Neuronal stem cell (in vitro differentiated cells): ENCODE results near the gene PCDHB7.
"Not testable (repeated sequence)": the region's sequence is repeated elsewhere in the genome, so short reads cannot be mapped to it uniquely, and the experiment has no call there.

Experiments
- DNase-seq: peaks from one replicate; pipeline ENCODE4 v3.0.0-alpha.2; 2013; ENCODE audit warnings: low spot score
- H2AFZ ChIP-seq: one replicate; pipeline ENCODE4 v1.6.1; 2013; ENCODE audit warnings: mild to moderate bottlenecking, low read length, inconsistent platforms
- H2AK5ac ChIP-seq: 2 replicates; pipeline ENCODE4 v1.6.1; 2013; ENCODE audit warnings: low read depth, mild to moderate bottlenecking, inconsistent platforms, low read length, moderate library complexity, mixed read lengths
- H2BK120ac ChIP-seq: 2 replicates; pipeline ENCODE4 v1.6.1; 2013; ENCODE audit warnings: low read depth, mild to moderate bottlenecking, inconsistent platforms, low read length, moderate library complexity, mixed read lengths
- H2BK12ac ChIP-seq: one replicate; pipeline ENCODE4 v1.6.1; 2013; ENCODE audit warnings: low read length, inconsistent platforms
- H2BK15ac ChIP-seq: 2 replicates; pipeline ENCODE4 v1.6.1; 2013; ENCODE audit warnings: mild to moderate bottlenecking, low read length, inconsistent platforms, mixed read lengths
- H2BK5ac ChIP-seq: one replicate; pipeline ENCODE4 v1.6.1; 2013; ENCODE audit warnings: inconsistent platforms, mild to moderate bottlenecking, low read length, moderate library complexity
- H3K14ac ChIP-seq: one replicate; pipeline ENCODE4 v1.6.1; 2013; ENCODE audit warnings: low read length, inconsistent platforms
- H3K18ac ChIP-seq: 2 replicates; pipeline ENCODE4 v1.6.1; 2013; ENCODE audit warnings: low read length, inconsistent platforms
- H3K23ac ChIP-seq: 2 replicates; pipeline ENCODE4 v1.6.1; 2013; ENCODE audit warnings: low read depth, mild to moderate bottlenecking, mixed read lengths, low read length, inconsistent platforms; ENCODE audit not compliant: poor library complexity
- H3K27ac ChIP-seq: replicated peaks from 3 replicates; pipeline ENCODE4 v1.5.1; 2013; ENCODE audit warnings: low read length, inconsistent platforms
- H3K27me3 ChIP-seq, 3 experiments: 2 replicates each; pipeline ENCODE4 v1.6.1; 2013; ENCODE audit warnings: low read length in 3 of 3, mild to moderate bottlenecking in 2 of 3, inconsistent platforms in 1 of 3, low read depth in 1 of 3, mixed read lengths in 1 of 3, moderate library complexity in 1 of 3; ENCODE audit not compliant: control insufficient read depth in 3 of 3, insufficient read depth in 3 of 3
- H3K36me3 ChIP-seq, 2 donors: replicated peaks in 1 of 2; 2 replicates each; pipeline ENCODE4 v1.6.1; 2013; ENCODE audit warnings: low read length in 2 of 2; ENCODE audit not compliant: control insufficient read depth in 2 of 2, insufficient read depth in 2 of 2
- H3K4ac ChIP-seq: 2 replicates; pipeline ENCODE4 v1.6.1; 2013; ENCODE audit warnings: inconsistent platforms, mild to moderate bottlenecking, low read length, moderate library complexity
- H3K4me1 ChIP-seq, 2 donors: 1 replicate in 1 of 2; 2 replicates in 1 of 2; pipeline ENCODE4 v1.6.1; 2013; ENCODE audit warnings: low read length in 2 of 2, low read depth in 1 of 2; ENCODE audit not compliant: control insufficient read depth in 2 of 2, insufficient read depth in 1 of 2
- H3K4me2 ChIP-seq: one replicate; pipeline ENCODE4 v1.6.1; 2013; ENCODE audit warnings: mild to moderate bottlenecking, low read length, inconsistent platforms; ENCODE audit not compliant: insufficient read depth, poor library complexity, severe bottlenecking
- H3K4me3 ChIP-seq, 2 donors: 2 replicates each; pipeline ENCODE4 v1.5.1; 2013; ENCODE audit warnings: low read length in 2 of 2, mild to moderate bottlenecking in 2 of 2, inconsistent platforms in 1 of 2, moderate library complexity in 1 of 2
- H3K79me1 ChIP-seq: one replicate; pipeline ENCODE4 v1.6.1; 2013; ENCODE audit warnings: low read depth, mild to moderate bottlenecking, inconsistent platforms, low read length, moderate library complexity
- H3K9ac ChIP-seq: one replicate; pipeline ENCODE4 v1.6.1; 2013; ENCODE audit warnings: mild to moderate bottlenecking, low read depth, low read length, inconsistent platforms; ENCODE audit not compliant: poor library complexity
- H3K9me3 ChIP-seq, 2 donors: replicated peaks in 1 of 2; 2 replicates each; pipeline versions ENCODE3 to v1.6.1; 2013; ENCODE audit warnings: low read length in 2 of 2, mild to moderate bottlenecking in 2 of 2, inconsistent platforms in 1 of 2, low read depth in 1 of 2, mixed read lengths in 1 of 2, moderate library complexity in 1 of 2; ENCODE audit not compliant: control insufficient read depth in 2 of 2, insufficient read depth in 1 of 2
- H4K8ac ChIP-seq: one replicate; pipeline ENCODE4 v1.6.1; 2013; ENCODE audit warnings: low read depth, mild to moderate bottlenecking, inconsistent platforms, low read length, moderate library complexity
- H4K91ac ChIP-seq: one replicate; pipeline ENCODE4 v1.6.1; 2013; ENCODE audit warnings: low read length, low read depth, mild to moderate bottlenecking, inconsistent platforms; ENCODE audit not compliant: poor library complexity
- WGBS, 2 donors: extraction: QIAGEN DNeasy Blood & Tissue Kit; methylation state at CpG; one replicate each; pipeline ENCODE4 v1.1.7; 2013; ENCODE audit warnings: missing lambda C conversion rate in 2 of 2, mixed read lengths in 1 of 2; ENCODE audit not compliant: insufficient read length in 2 of 2, insufficient replicate concordance in 1 of 2; ENCODE audit errors: extremely low coverage in 2 of 2; 5-methylcytosine and 5-hydroxymethylcytosine counted together

PCDHB7 gene

GRCh38 chr5:141188682-141189081, 16.2 kb downstream of the PCDHB7 start:
- H2AK5ac ChIP-seq, H3K27me3 ChIP-seq, H2BK5ac ChIP-seq, H3K9ac ChIP-seq, H2BK12ac ChIP-seq, H2AFZ ChIP-seq, H4K8ac ChIP-seq, H3K4ac ChIP-seq, DNase-seq, H3K14ac ChIP-seq, H3K36me3 ChIP-seq, H2BK15ac ChIP-seq, H3K23ac ChIP-seq, H2BK120ac ChIP-seq, H3K4me3 ChIP-seq, H3K18ac ChIP-seq, H4K91ac ChIP-seq, H3K4me2 ChIP-seq, H3K79me1 ChIP-seq, H3K4me1 ChIP-seq, H3K27ac ChIP-seq: not testable (repeated sequence)
- no CpG with 5 or more reads among the region's 37 CpGs for WGBS, 2 donors
- peaks cover 3 to 40% of the 10 kb centered on the region in 2 donors for H3K9me3 ChIP-seq

- not testable (repeated sequence) for H3K27me3 ChIP-seq, H2BK15ac ChIP-seq, H2BK12ac ChIP-seq, H2BK120ac ChIP-seq, H3K4me1 ChIP-seq, H3K4me2 ChIP-seq, H3K18ac ChIP-seq, H3K27ac ChIP-seq, H3K36me3 ChIP-seq, DNase-seq, H3K14ac ChIP-seq, H2AFZ ChIP-seq, H4K91ac ChIP-seq, H3K79me1 ChIP-seq, H3K23ac ChIP-seq, H3K9ac ChIP-seq, H3K4me3 ChIP-seq, H4K8ac ChIP-seq, H2AK5ac ChIP-seq, H2BK5ac ChIP-seq, H3K4ac ChIP-seq
- WGBS, 2 donors, result no CpG with 5 or more reads among the region's 35 CpGs
- peaks cover 3 to 39% of the 10 kb centered on the region in 2 donors for H3K9me3 ChIP-seq
These were observed 16.7 kb downstream of the PCDHB7 start for GRCh38 chr5:141189131-141189530.

- no peaks in the 10 kb centered on the region for H3K36me3 ChIP-seq
- H3K4me2 ChIP-seq, result no peak within 1 kb of the TSS
- no peak within 1 kb of the TSS for H3K18ac ChIP-seq
- peak; percentile 51 for DNase-seq
- peaks cover 3 to 36% of the 10 kb centered on the region in 2 donors for H3K9me3 ChIP-seq
- H4K8ac ChIP-seq, result no peak within 1 kb of the TSS
- H3K27me3 ChIP-seq, result no peaks in the 10 kb centered on the region
- H3K4me3 ChIP-seq, result peak within 1 kb of the TSS; percentile 40 to 41
- no peak within 1 kb of the TSS for H2BK120ac ChIP-seq
- no peak within 1 kb of the TSS for H3K4ac ChIP-seq
- no peak within 1 kb of the TSS for H4K91ac ChIP-seq
- WGBS, 2 donors, result no CpG with 5 or more reads among the region's 10 CpGs
- no peak within 1 kb of the TSS for H3K27ac ChIP-seq
- H2BK5ac ChIP-seq, result no peak within 1 kb of the TSS
- no peaks in the 10 kb centered on the region for H3K4me1 ChIP-seq
- peak within 1 kb of the TSS; percentile 78 for H2AFZ ChIP-seq
- H3K14ac ChIP-seq, result no peak within 1 kb of the TSS
- no peak within 1 kb of the TSS for H2BK15ac ChIP-seq
- no peak within 1 kb of the TSS for H3K23ac ChIP-seq
- no peaks in the 10 kb centered on the region for H3K79me1 ChIP-seq
- no peak within 1 kb of the TSS for H2AK5ac ChIP-seq
- H2BK12ac ChIP-seq, result no peak within 1 kb of the TSS
- no peak within 1 kb of the TSS for H3K9ac ChIP-seq
These were observed 19.8 kb downstream of the PCDHB7 start, which contains the start of gene PCDHB10 for GRCh38 chr5:141192110-141192725. Gene PCDHB10 (plus strand): TSS chr5:141192353. CDS start chr5:141192553, 200 bp downstream.

- not testable (repeated sequence) for H3K14ac ChIP-seq, H2AK5ac ChIP-seq, H3K9ac ChIP-seq, H2AFZ ChIP-seq, H2BK12ac ChIP-seq, H3K18ac ChIP-seq, H3K4me2 ChIP-seq, H2BK15ac ChIP-seq, H3K23ac ChIP-seq, H3K4me3 ChIP-seq, H4K91ac ChIP-seq, DNase-seq, H3K27me3 ChIP-seq, H3K79me1 ChIP-seq, H3K4me1 ChIP-seq, H2BK120ac ChIP-seq, H3K36me3 ChIP-seq, H3K4ac ChIP-seq, H3K27ac ChIP-seq, H2BK5ac ChIP-seq, H4K8ac ChIP-seq
- WGBS, 2 donors, result no CpG with 5 or more reads among the region's 37 CpGs
- H3K9me3 ChIP-seq, result peaks cover 4 to 36% of the 10 kb centered on the region in 2 donors
These were observed 21.9 kb downstream of the PCDHB7 start for GRCh38 chr5:141194332-141194731.
